Neutrophil (primary cell): Measurements from ENCODE around the gene EPHX1.
"Not testable (repeated sequence)": the region's sequence is repeated elsewhere in the genome, so short reads cannot be mapped to it uniquely, and the experiment has no call there.

ENCODE experiments used
- H3K27ac ChIP-seq: fragments of 200-600 bp; sonication (generic); 2 replicates; pipeline ENCODE4 v1.5.1; 2016; ENCODE audit warnings: mild to moderate bottlenecking, moderate library complexity
- H3K27me3 ChIP-seq: fragments of 200-600 bp; sonication (generic); 2 replicates; pipeline ENCODE4 v1.6.0; 2016; ENCODE audit warnings: mild to moderate bottlenecking
- H3K36me3 ChIP-seq: fragments of 200-600 bp; sonication (generic); 2 replicates; pipeline ENCODE4 v1.5.1; 2017
- H3K4me1 ChIP-seq, 2 experiments: fragments of 200-600 bp in 1 of 2; sonication (generic) in 1 of 2; 1 replicate in 1 of 2; 2 replicates in 1 of 2; pipeline versions ENCODE4 v1.5.1 to v1.6.1; 2013 to 2016; ENCODE audit warnings: low read depth in 1 of 2, low read length in 1 of 2, mild to moderate bottlenecking in 1 of 2, moderate library complexity in 1 of 2; ENCODE audit not compliant: control insufficient read depth in 1 of 2, insufficient read depth in 1 of 2
- H3K4me3 ChIP-seq, 2 experiments: fragments of 200-600 bp in 1 of 2; sonication (generic) in 1 of 2; 1 replicate in 1 of 2; 2 replicates in 1 of 2; pipeline ENCODE4 v1.5.1; 2013 to 2016; ENCODE audit warnings: low read depth in 1 of 2, low read length in 1 of 2, mild to moderate bottlenecking in 1 of 2, moderate library complexity in 1 of 2
- H3K9me3 ChIP-seq: fragments of 200-600 bp; sonication (generic); 2 replicates; pipeline ENCODE4 v1.5.1; 2016
- CTCF ChIP-seq: fragments of 200-600 bp; sonication (generic); IDR thresholded peaks from 2 replicates; pipeline ENCODE4 v1.5.1; 2016; ENCODE audit warnings: antibody characterized with exemption

Gene EPHX1

GRCh38 chr1:225780630-225781029, 29.3 kb upstream of the EPHX1 start:
- Histone ChIP-seq H3K4me3 (peak overlapping the region in 1 of 2 experiments; percentile 32), H3K4me1 (peaks cover 57 to 61% of the 10 kb centered on the region in 2 experiments), H3K9me3 (no peaks in the 10 kb centered on the region), H3K27ac (peak overlapping the region; percentile 92), H3K36me3 (peaks cover 14% of the 10 kb centered on the region), H3K27me3 (no peaks in the 10 kb centered on the region)
- TF ChIP-seq CTCF: no peak

GRCh38 chr1:225789142-225789541, 20.8 kb upstream of the EPHX1 start:
- not testable (repeated sequence) for H3K4me1 ChIP-seq, H3K4me3 ChIP-seq, H3K27ac ChIP-seq, H3K27me3 ChIP-seq, H3K9me3 ChIP-seq
- H3K36me3 ChIP-seq: peaks cover 75% of the 10 kb centered on the region

GRCh38 chr1:225794954-225795353, 15.0 kb upstream of the EPHX1 start:
- Histone ChIP-seq H3K9me3 (no peaks in the 10 kb centered on the region), H3K4me3 (no peak overlapping the region), H3K27ac (no peak overlapping the region), H3K36me3 (peaks cover 26% of the 10 kb centered on the region), H3K4me1 (no peaks in the 10 kb centered on the region), H3K27me3 (no peaks in the 10 kb centered on the region)
- no peak for TF ChIP-seq CTCF

- peaks cover 14% of the 10 kb centered on the region for H3K36me3 ChIP-seq
- H3K27me3 ChIP-seq, H3K4me3 ChIP-seq, H3K9me3 ChIP-seq, H3K27ac ChIP-seq, H3K4me1 ChIP-seq: not testable (repeated sequence)
Measured at GRCh38 chr1:225796097-225796496, 13.8 kb upstream of the EPHX1 start.

- H3K4me1 ChIP-seq, H3K9me3 ChIP-seq, H3K4me3 ChIP-seq, H3K27me3 ChIP-seq, H3K36me3 ChIP-seq, H3K27ac ChIP-seq: not testable (repeated sequence)
Measured at GRCh38 chr1:225801146-225801545, 8.8 kb upstream of the EPHX1 start.

GRCh38 chr1:225806249-225806648, 3.7 kb upstream of the EPHX1 start:
- TF ChIP-seq CTCF: no peak
- no peak overlapping the region for H3K27ac ChIP-seq
- H3K36me3 ChIP-seq: no peaks in the 10 kb centered on the region
- no peaks in the 10 kb centered on the region for H3K27me3 ChIP-seq
- peaks cover 11 to 16% of the 10 kb centered on the region in 2 experiments for H3K4me1 ChIP-seq
- no peak overlapping the region for H3K4me3 ChIP-seq
- H3K9me3 ChIP-seq: no peaks in the 10 kb centered on the region

GRCh38 chr1:225806736-225807135, 3.2 kb upstream of the EPHX1 start:
- H3K9me3 ChIP-seq, H3K27me3 ChIP-seq, H3K36me3 ChIP-seq, H3K4me3 ChIP-seq, H3K27ac ChIP-seq: not testable (repeated sequence)
- peaks cover 13 to 21% of the 10 kb centered on the region in 2 experiments for H3K4me1 ChIP-seq

- TF ChIP-seq CTCF: no peak
- H3K4me3 ChIP-seq: no peak overlapping the region
- H3K4me1 ChIP-seq: peaks cover 13 to 23% of the 10 kb centered on the region in 2 experiments
- no peaks in the 10 kb centered on the region for H3K9me3 ChIP-seq
- H3K36me3 ChIP-seq: no peaks in the 10 kb centered on the region
- no peak overlapping the region for H3K27ac ChIP-seq
- no peaks in the 10 kb centered on the region for H3K27me3 ChIP-seq
Measured at GRCh38 chr1:225808136-225808535, 1.8 kb upstream of the EPHX1 start.

- Histone ChIP-seq H3K4me3 (peak overlapping the region; percentile 54 to 63), H3K27ac (peak overlapping the region; percentile 52), H3K4me1 (peaks cover 29 to 39% of the 10 kb centered on the region in 2 experiments)
- H3K36me3 ChIP-seq, H3K27me3 ChIP-seq, H3K9me3 ChIP-seq: not testable (repeated sequence)
Measured at GRCh38 chr1:225810579-225811538, 935 bp downstream of the EPHX1 start.
